Measurements from ENCODE around the gene ASB16. TPM values are rescaled to one million over a fixed set of nuclear protein-coding genes. Genes with fewer than 3 reads are reported as not detected.

Gene ASB16
- total RNA-seq, 2 experiments from 2014 or later = 0.14 TPM

DNA sequence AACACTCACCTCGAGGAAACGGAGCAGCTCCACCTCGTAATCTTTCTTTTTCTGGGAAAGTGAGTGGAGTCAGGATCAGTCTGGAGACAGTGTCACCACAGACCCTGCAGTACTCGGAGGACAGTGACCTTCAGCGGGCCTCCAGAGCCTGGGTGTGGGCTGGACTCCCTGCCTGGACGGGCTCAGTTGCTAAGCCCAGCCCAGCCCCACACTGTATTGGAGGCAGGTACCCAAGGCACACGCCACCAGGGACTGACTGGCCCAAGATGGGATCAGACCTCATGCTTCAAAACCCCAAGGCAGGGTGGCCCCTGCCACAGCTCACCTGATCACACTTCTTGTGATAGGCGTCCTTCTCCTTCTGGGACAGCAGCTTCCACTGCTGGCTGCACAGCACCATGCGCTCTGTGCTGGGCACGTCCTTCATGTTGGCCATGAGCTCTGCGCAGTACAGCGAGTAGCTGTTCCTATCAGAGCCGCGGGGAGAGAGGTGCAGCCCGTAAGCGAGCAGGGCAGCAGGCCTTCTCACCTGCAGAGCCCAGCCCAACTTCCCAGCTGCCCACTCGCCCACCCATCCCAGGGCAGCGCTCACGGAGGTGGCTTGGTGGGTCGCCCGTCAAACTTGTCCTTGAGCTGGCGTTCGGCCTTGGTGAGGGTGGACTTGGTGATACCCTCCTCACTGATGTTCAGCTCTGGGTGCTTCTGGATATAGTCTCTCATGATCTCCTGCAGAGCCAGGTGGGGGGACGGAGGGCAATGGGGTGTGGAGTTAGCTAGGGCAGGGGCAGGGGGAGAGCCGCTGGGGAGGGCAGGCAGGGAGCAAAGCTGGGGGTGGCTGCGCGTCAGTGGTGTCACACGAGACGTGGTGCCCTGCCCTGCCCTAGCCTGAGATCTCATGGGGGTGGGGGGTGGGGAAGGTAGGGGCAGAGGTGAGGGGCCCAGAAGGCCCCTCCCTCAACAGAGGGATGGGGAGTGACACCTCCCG, 41.1 kb downstream of the ASB16 start:
- Mint-ChIP-seq H3K4me1 (peaks cover 66% of the 10 kb centered on the region), H3K9me3 (ENCODE audit: low read depth) (no peaks in the 10 kb centered on the region), H3K27me3 (no peaks in the 10 kb centered on the region), H3K36me3 (ENCODE audit: low read depth) (peaks cover 77% of the 10 kb centered on the region), H3K27ac (peak overlapping the region; percentile 60), H3K4me3 (peak overlapping the region; percentile 35)
- intact Hi-C loops (cut with DNase I, micrococcal nuclease) = loop anchor here (2.0 to 10.0 kb wide), 3 partner anchors 113 to 683 kb away; partner anchors contain the start of genes EFTUD2 (in 1 of the 2), GRN (in 1 of the 2) and SLC25A39 (in 1 of the 2)
- DNase-seq (no peak), ATAC-seq (no peak)
- ChIA-PET POLR2A (interaction anchor here (2.0 kb wide), 1 partner anchor 26 kb away, joined by 20 read pairs; the partner anchor contains the start of gene TMUB2), CTCF (interaction anchor here (0.7 to 4.6 kb wide), 3 partner anchors 10 to 134 kb away, joined by 3 to 43 read pairs (median 38); partner anchors contain the start of gene UBTF)

DNA sequence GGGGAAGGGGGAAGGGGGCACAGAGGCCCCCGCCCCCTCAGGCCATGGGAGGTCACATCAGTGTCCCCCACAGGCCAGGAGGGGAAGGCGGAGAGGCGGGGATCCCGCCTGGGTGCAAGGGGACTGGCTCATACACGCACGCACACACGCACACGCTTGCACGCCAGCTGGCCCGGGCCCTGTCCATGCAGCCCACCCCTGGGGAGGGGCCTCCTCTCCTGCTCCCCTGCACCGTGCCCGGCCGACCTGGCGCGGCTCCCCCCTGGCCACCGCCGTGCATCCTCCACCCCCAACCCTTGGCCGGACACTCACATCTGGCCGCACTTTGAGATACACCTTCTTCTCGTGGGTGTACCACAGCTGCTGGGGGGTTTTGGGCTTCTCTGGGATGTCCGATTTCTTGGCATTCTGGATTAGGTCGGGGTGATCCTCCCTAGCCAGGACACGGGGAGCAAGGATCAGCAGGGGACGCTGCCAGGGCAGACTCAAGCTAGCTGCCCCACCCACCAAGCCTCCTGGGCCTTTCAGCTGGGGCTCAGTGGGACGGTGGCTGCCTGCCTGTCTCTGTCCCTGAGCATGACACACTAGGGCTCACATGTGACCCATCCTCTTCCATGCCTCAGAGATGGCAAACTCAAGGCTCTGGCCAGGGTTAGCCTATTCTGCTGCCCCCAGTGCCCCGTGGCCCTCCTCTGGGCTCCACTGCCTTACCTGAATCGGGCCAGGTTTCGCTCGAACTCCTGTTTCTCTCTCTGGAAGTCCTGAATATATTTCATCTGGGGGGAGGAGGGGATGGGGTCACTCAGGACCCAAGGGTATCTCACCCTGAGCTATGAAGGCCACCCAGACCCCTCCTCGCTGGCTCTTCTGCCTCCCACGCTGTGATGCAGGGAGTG, 42.3 kb downstream of the ASB16 start:
- Mint-ChIP-seq H3K27ac (peak overlapping the region; percentile 47), H3K27me3 (no peaks in the 10 kb centered on the region), H3K4me3 (no peak overlapping the region), H3K4me1 (peaks cover 76% of the 10 kb centered on the region), H3K36me3 (ENCODE audit: low read depth) (peaks cover 81% of the 10 kb centered on the region), H3K9me3 (ENCODE audit: low read depth) (no peaks in the 10 kb centered on the region)
- intact Hi-C loops (cut with DNase I, micrococcal nuclease) = loop anchor here in 1 of 2 experiments (10.0 kb wide), 1 partner anchor 682 kb away; the partner anchor contains the start of gene EFTUD2
- ChIA-PET POLR2A (no interaction called here), CTCF (interaction anchor here (0.6 to 3.7 kb wide), 2 partner anchors 9 to 494 kb away, joined by 3 to 38 read pairs; partner anchors contain the start of gene UBTF)
- DNase-seq = no peak
- ATAC-seq = no peak

DNA sequence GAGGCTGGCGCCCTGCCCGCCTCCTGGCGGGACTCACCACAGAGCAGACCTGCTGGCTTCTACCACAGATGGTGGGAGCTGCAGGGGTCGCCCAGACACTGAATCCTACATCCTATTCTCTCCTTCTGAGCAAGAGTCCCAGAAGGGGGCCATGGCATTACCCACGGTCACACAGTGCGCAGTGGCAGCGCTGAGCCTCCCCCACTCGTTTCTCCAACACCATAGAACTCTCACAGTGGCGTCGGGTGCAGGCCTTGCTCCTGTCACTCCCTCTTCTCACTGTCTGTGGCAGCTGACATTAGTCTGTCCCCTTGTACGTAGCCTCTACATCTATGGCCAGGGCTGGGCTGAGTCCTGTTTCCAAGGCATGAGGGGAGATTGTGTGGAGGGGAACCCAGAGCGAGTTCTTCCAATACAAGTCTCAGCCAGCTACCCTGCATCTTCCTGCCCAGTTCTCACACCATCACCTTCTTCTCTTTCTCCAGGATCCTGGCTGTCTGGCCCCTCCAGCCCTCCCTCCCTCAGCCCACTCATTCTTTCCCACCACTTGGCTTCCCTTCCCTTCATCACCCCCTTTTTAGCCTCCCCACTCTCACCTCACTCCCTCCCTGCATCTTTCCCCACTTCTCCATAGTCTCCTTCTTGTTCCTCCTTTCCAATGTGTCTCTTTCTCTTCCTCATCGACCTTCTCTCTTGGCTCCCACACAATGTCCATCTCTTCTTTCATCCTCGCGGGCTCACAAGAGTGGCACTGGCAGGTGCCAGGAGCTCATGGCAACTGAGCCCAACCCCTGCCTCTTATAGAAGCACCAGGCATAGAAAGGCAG, 43.1 kb downstream of the ASB16 start:
- H3K4me1 Mint-ChIP-seq = peaks cover 69% of the 10 kb centered on the region
- no peak overlapping the region for H3K4me3 Mint-ChIP-seq
- CTCF ChIA-PET = interaction anchor here (0.6 to 1.2 kb wide), 5 partner anchors 10 to 493 kb away, joined by 3 to 4 read pairs (median 3); no protein-coding TSS in a partner anchor
- H3K27ac Mint-ChIP-seq = peak overlapping the region; percentile 44
- no peak for DNase-seq
- H3K36me3 Mint-ChIP-seq (ENCODE audit: low read depth) = peaks cover 74% of the 10 kb centered on the region
- no peaks in the 10 kb centered on the region for H3K27me3 Mint-ChIP-seq
- no peak for ATAC-seq
- H3K9me3 Mint-ChIP-seq (ENCODE audit: low read depth) = no peaks in the 10 kb centered on the region
- POLR2A ChIA-PET = no interaction called here
- intact Hi-C loops (cut with DNase I, micrococcal nuclease) = loop anchor here in 1 of 2 experiments (10.0 kb wide), 1 partner anchor 681 kb away; the partner anchor contains the start of gene EFTUD2

DNA sequence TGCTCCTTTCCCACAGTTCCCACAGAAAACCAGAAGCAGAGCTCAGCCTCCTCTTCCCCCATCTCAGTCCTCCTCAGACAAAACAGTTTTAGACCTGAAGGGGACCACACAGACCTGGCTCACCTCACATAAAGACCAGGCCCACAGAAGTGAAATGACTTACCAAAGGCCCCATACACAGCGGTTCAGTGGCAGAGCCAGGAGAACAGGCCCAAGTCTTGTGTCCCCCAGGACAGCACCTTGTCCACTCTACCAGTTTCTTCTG, 43.7 kb downstream of the ASB16 start:
- Mint-ChIP-seq H3K4me1 (peaks cover 65% of the 10 kb centered on the region), H3K36me3 (ENCODE audit: low read depth) (peaks cover 70% of the 10 kb centered on the region), H3K9me3 (ENCODE audit: low read depth) (no peaks in the 10 kb centered on the region), H3K27me3 (no peaks in the 10 kb centered on the region), H3K4me3 (no peak overlapping the region), H3K27ac (peak overlapping the region; percentile 77)
- intact Hi-C loops (cut with DNase I, micrococcal nuclease) = loop anchor here in 1 of 2 experiments (10.0 kb wide), 1 partner anchor 681 kb away; the partner anchor contains the start of gene EFTUD2
- ATAC-seq (no peak), DNase-seq (no peak)
- POLR2A ChIA-PET = no interaction called here
- CTCF ChIA-PET = interaction anchor here (0.7 to 1.2 kb wide), 4 partner anchors 10 to 137 kb away, joined by 3 to 4 read pairs (median 4); no protein-coding TSS in a partner anchor

DNA sequence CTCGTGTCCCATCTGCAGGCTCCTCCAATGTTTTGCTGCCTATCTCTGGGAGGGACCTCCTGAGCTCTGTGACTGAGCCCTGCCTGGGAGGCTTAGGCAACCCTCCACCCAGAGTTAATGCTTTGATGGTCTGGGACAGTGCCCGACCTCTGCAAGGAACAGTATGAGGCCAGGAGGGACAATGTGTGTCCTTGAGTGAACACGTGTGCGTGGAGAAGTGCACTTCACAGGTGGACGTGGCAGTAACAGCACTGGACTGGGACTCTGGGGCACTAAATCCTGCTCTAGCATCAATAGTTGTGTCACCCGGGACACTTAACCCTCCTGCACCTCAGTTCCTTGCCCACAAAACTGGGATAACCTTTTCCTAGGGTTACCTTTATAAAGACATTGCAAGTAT, 44.4 kb downstream of the ASB16 start:
- Mint-ChIP-seq H3K36me3 (ENCODE audit: low read depth) (peaks cover 63% of the 10 kb centered on the region), H3K27ac (peak overlapping the region; percentile 77), H3K4me1 (peaks cover 57% of the 10 kb centered on the region), H3K9me3 (ENCODE audit: low read depth) (no peaks in the 10 kb centered on the region), H3K4me3 (peak overlapping the region; percentile 11), H3K27me3 (no peaks in the 10 kb centered on the region)
- intact Hi-C loops (cut with DNase I, micrococcal nuclease) = loop anchor here in 1 of 2 experiments (5.0 to 10.0 kb wide), 2 partner anchors 680 to 847 kb away; partner anchors contain the start of genes EFTUD2 and NMT1
- ChIA-PET POLR2A (no interaction called here), CTCF (interaction anchor here (0.5 to 1.2 kb wide), 4 partner anchors 11 to 107 kb away, joined by 3 to 4 read pairs (median 3); no protein-coding TSS in a partner anchor)
- DNase-seq (no peak), ATAC-seq (no peak)

DNA sequence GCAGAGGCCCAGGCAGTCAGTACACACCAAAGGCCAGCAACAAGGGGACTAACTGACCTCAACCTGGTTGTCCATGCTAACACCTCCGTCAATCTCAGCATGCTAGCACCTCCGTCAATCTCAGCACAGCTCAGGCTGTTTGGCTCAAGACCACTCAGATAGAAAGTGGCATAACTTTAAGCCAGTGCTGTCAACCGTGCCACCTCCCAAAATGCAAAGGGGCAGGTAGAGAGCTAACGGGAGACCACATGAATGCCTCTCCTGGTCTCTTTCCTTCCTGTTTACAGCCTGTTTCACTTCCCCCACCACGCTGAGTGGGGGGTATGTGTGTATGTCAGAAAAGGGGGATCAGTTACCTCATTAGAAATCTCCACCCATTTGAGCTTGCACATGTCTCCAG, 45.7 kb downstream of the ASB16 start:
- no peaks in the 10 kb centered on the region for H3K9me3 Mint-ChIP-seq (ENCODE audit: low read depth)
- peaks cover 50% of the 10 kb centered on the region for H3K4me1 Mint-ChIP-seq
- ATAC-seq (peak; percentile 5), DNase-seq (peak; percentile 61)
- ChIA-PET POLR2A (no interaction called here), CTCF (interaction anchor here (0.7 to 2.3 kb wide), 13 partner anchors 10 to 131 kb away, joined by 3 to 28 read pairs (median 4); partner anchors contain the start of gene TMUB2)
- H3K27me3 Mint-ChIP-seq = no peaks in the 10 kb centered on the region
- H3K4me3 Mint-ChIP-seq = peak overlapping the region; percentile 99
- peaks cover 57% of the 10 kb centered on the region for H3K36me3 Mint-ChIP-seq (ENCODE audit: low read depth)
- H3K27ac Mint-ChIP-seq = peak overlapping the region; percentile 99
- intact Hi-C loops (cut with DNase I, micrococcal nuclease) = loop anchor here (2.0 to 10.0 kb wide), 3 partner anchors 31 to 846 kb away; partner anchors contain the start of genes EFTUD2 (in 1 of the 2) and NMT1 (in 1 of the 2)

DNA sequence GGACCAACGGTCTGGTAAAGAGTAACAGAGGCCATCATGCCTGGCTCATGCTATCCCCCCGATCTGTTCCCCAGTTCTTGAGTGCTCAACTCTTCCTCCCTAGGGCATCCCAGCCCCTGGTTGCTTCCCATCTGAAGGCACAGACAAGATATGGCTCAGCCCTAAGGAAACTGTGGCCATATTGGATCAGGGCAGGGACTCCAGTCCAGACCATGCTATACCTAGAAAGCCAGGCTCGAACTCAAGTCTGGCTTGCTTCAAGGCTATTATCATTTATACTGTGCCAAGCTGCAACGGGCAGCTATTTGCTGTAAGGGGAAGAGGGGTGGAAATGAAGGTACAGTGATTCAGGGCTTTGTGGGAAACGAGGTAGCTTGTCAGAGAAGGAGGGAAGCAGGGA, 46.2 kb downstream of the ASB16 start:
- intact Hi-C loops (cut with DNase I, micrococcal nuclease) = loop anchor here (2.0 to 10.0 kb wide), 3 partner anchors 30 to 846 kb away; partner anchors contain the start of genes EFTUD2 (in 1 of the 2) and NMT1 (in 1 of the 2)
- CTCF ChIA-PET = interaction anchor here (0.7 to 2.3 kb wide), 13 partner anchors 10 to 131 kb away, joined by 3 to 28 read pairs (median 4); partner anchors contain the start of gene TMUB2
- DNase-seq (peak; percentile 25), ATAC-seq (no peak)
- peak overlapping the region; percentile 99 for H3K4me3 Mint-ChIP-seq
- peak overlapping the region; percentile 99 for H3K27ac Mint-ChIP-seq
- POLR2A ChIA-PET = no interaction called here
- peaks cover 53% of the 10 kb centered on the region for H3K36me3 Mint-ChIP-seq (ENCODE audit: low read depth)
- no peaks in the 10 kb centered on the region for H3K27me3 Mint-ChIP-seq
- H3K4me1 Mint-ChIP-seq = peaks cover 46% of the 10 kb centered on the region
- no peaks in the 10 kb centered on the region for H3K9me3 Mint-ChIP-seq (ENCODE audit: low read depth)

DNA sequence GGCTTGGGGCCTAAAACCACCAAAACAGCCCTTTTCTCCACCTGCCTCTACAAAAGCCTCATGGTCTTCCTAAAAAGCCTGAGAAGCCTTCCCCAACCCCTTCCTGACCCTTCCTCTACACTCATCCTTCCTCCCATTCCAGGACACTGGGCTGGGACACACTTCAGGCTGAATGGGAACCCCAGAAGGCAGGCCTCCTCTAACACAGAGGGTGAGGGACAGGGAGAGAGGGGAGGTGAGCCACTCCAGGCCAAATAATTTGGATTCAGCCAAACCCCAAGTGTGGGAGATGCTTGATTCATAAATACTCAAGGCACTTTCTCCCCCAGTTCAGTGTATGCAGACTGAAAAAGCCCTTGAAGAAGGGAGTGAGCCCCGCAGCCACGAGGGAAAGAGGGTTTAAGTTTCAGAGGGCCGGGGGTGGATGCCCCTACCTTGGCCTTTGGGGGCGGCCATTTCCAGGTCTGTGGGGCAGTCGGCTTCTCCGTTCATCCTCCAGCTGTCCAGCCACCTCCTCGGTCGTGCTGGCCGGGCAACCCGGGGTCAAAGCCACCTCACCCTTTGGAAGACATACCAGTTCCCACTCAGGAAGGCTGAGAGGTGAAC, 47.3 kb downstream of the ASB16 start:
- peaks cover 49% of the 10 kb centered on the region for H3K36me3 Mint-ChIP-seq (ENCODE audit: low read depth)

DNA sequence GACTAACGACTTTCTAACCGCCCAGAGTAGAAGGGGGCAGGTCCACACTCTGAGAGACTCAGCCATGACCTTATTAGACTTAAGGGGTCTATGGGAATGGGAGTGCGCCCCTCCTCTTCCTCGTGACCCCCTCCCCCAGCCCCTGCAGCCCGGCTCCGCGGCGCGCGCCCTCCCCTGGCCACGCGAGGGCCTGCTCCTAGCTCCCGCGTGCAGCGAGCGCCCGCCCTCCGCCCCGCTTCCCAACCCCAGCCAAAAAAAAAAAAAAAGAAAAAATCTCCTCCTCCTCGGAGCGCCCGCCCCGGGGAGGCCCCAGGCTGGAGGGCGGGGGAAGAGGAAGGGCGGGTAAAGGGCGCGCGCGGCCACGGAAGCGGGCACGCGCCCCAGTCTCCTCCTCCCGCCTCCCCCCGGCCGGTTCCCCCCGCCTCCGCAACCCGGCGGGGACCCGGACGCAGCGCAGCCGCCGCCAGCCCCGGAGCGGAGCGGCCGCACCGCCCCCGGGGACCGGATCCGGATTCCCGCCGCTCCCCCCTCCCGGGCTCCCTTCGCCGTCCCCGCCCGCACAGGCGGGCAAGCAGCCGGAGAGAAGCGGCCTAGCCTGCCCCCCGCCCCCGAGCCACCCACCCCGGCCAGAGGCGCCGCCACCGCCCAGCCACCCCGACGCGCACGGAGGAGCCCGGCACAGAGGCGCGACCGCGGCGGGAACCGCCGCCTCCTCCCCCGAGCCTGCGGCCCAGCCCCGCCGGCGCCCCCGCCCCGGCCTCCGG, 48.0 kb downstream of the ASB16 start:
- ChIA-PET POLR2A (interaction anchor here (1.0 to 1.2 kb wide), 3 partner anchors 9 to 108 kb away, joined by 5 to 7 read pairs (median 5); no protein-coding TSS in a partner anchor), CTCF (interaction anchor here (1.0 to 2.3 kb wide), 7 partner anchors 9 to 134 kb away, joined by 4 to 13 read pairs (median 5); partner anchors contain the start of gene TMUB2)
- peak; percentile 93 for DNase-seq
- peak; percentile 43 for ATAC-seq
- H3K27ac Mint-ChIP-seq = peak overlapping the region; percentile 99
- peak overlapping the region; percentile 99 for H3K4me3 Mint-ChIP-seq
- H3K4me1 Mint-ChIP-seq = peaks cover 51% of the 10 kb centered on the region
- H3K9me3 Mint-ChIP-seq (ENCODE audit: low read depth) = no peaks in the 10 kb centered on the region
- intact Hi-C loops (cut with DNase I, micrococcal nuclease) = loop anchor here (1.0 to 10.0 kb wide), 10 partner anchors 8 to 844 kb away; partner anchors contain the start of genes EFTUD2 (in 1 of the 2), G6PC3 (in 1 of the 2), GRN (in 1 of the 2) and HDAC5 (in 1 of the 2)
- H3K36me3 Mint-ChIP-seq (ENCODE audit: low read depth) = peaks cover 42% of the 10 kb centered on the region
- no peaks in the 10 kb centered on the region for H3K27me3 Mint-ChIP-seq

More for the DNA sequence above, 47.3 kb downstream of the ASB16 start:
- ChIA-PET CTCF (interaction anchor here (1.0 to 2.3 kb wide), 9 partner anchors 9 to 135 kb away, joined by 3 to 28 read pairs (median 5); partner anchors contain the start of gene TMUB2), POLR2A (interaction anchor here (0.8 to 1.0 kb wide), 3 partner anchors 8 to 109 kb away, joined by 3 to 7 read pairs (median 5); no protein-coding TSS in a partner anchor)
- ATAC-seq (no peak), DNase-seq (peak; percentile 48)
- Mint-ChIP-seq H3K9me3 (ENCODE audit: low read depth) (no peaks in the 10 kb centered on the region), H3K27me3 (no peaks in the 10 kb centered on the region), H3K27ac (peak overlapping the region; percentile 99), H3K4me1 (peaks cover 53% of the 10 kb centered on the region), H3K4me3 (peak overlapping the region; percentile 99)
- intact Hi-C loops (cut with DNase I, micrococcal nuclease) = loop anchor here (1.0 to 10.0 kb wide), 11 partner anchors 8 to 844 kb away; partner anchors contain the start of genes EFTUD2 (in 1 of the 2), G6PC3 (in 1 of the 2), GRN (in 1 of the 2) and HDAC5 (in 1 of the 2)

Data from activated CD4-positive, alpha-beta T cell treated with anti-CD3 and anti-CD28 coated beads for 36 hours (primary cell).